GM12878 (cell line): ENCODE data around the gene SFXN5.

ENCODE experiments used
- CTCF ChIP-seq, 3 experiments: IDR thresholded peaks in 2 of 3; conservative IDR thresholded peaks in 1 of 3; 2 replicates each; pipeline ENCODE4 v1.5.1; 2011; ENCODE audit warnings: low read depth in 3 of 3, low read length in 3 of 3, mild to moderate bottlenecking in 3 of 3, control low read depth in 2 of 3, moderate library complexity in 2 of 3, inconsistent platforms in 1 of 3, mixed read lengths in 1 of 3; ENCODE audit not compliant: control insufficient read depth in 2 of 3, insufficient read depth in 1 of 3; ENCODE audit errors: extremely low read depth in 1 of 3
- EGR1 ChIP-seq, 2 experiments: IDR thresholded peaks; 1 replicate in 1 of 2; 2 replicates in 1 of 2; pipeline ENCODE4 v1.6.1; 2011 to 2012; ENCODE audit warnings: low read depth in 2 of 2, low read length in 2 of 2, borderline replicate concordance in 1 of 2, mild to moderate bottlenecking in 1 of 2, moderate library complexity in 1 of 2
- RAD21 ChIP-seq: IDR thresholded peaks from 2 replicates; pipeline ENCODE4 v1.6.1; 2011; ENCODE audit warnings: mild to moderate bottlenecking, low read depth, low read length, moderate library complexity; ENCODE audit not compliant: insufficient read depth
- SIN3A ChIP-seq: IDR thresholded peaks from 2 replicates; pipeline ENCODE4 v1.6.1; 2012; ENCODE audit warnings: low read depth, low read length, improper control_type of control experiment
- SUZ12 ChIP-seq: fragments of 200-600 bp; sonication (generic); IDR thresholded peaks from one replicate; pipeline ENCODE4 v1.6.1; 2018; ENCODE audit warnings: antibody characterized with exemption, mild to moderate bottlenecking; ENCODE audit not compliant: unreplicated experiment
- ZSCAN29 ChIP-seq: fragments of 450-650 bp; IDR thresholded peaks from 2 replicates; pipeline ENCODE4 v1.6.1; 2017; ENCODE audit warnings: mild to moderate bottlenecking, moderate library complexity
- TF ChIP-seq, protein P1 (sequence below): IDR thresholded peaks from 2 replicates; pipeline ENCODE4 v1.6.1; 2012; ENCODE audit warnings: mild to moderate bottlenecking, low read depth, low read length

DNA sequence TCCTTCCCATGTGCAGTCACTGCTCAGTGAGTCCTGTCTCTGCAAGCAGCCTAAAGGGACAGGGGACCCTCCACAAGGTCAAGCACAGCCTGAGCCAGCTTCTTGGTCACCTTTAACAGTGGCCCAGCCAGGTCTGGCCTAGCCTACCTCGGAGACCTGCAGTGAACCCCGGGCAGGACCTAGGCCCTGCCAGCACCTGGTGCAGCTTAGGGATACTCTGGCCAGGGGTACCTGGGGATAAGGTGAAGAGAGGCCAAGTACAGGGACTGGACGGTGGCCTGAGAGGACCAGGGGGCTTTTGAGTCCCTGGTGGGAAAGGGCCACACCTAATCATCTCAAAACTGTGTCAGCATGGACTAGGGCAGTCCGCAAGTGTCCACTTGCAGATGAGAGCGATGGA lies 86.4 kb downstream of the SFXN5 start:
- no peak for TF ChIP-seq RAD21
- TF ChIP-seq EGR1 (IDR thresholded peaks at IDR 0.05; ENCODE audit: borderline replicate concordance in 1 of 2, low read depth in 2 of 2, low read length in 2 of 2) = no peak
- TF ChIP-seq, protein P1, sequence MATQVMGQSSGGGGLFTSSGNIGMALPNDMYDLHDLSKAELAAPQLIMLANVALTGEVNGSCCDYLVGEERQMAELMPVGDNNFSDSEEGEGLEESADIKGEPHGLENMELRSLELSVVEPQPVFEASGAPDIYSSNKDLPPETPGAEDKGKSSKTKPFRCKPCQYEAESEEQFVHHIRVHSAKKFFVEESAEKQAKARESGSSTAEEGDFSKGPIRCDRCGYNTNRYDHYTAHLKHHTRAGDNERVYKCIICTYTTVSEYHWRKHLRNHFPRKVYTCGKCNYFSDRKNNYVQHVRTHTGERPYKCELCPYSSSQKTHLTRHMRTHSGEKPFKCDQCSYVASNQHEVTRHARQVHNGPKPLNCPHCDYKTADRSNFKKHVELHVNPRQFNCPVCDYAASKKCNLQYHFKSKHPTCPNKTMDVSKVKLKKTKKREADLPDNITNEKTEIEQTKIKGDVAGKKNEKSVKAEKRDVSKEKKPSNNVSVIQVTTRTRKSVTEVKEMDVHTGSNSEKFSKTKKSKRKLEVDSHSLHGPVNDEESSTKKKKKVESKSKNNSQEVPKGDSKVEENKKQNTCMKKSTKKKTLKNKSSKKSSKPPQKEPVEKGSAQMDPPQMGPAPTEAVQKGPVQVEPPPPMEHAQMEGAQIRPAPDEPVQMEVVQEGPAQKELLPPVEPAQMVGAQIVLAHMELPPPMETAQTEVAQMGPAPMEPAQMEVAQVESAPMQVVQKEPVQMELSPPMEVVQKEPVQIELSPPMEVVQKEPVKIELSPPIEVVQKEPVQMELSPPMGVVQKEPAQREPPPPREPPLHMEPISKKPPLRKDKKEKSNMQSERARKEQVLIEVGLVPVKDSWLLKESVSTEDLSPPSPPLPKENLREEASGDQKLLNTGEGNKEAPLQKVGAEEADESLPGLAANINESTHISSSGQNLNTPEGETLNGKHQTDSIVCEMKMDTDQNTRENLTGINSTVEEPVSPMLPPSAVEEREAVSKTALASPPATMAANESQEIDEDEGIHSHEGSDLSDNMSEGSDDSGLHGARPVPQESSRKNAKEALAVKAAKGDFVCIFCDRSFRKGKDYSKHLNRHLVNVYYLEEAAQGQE = no peak
- TF ChIP-seq ZSCAN29 = no peak
- TF ChIP-seq SUZ12 = no peak
- no peak for TF ChIP-seq CTCF (IDR thresholded peaks at IDR 0.05 in 2 of 3, conservative IDR thresholded peaks at IDR 0.05 in 1 of 3; ENCODE audit: control insufficient read depth in 2 of 3, extremely low read depth in 1 of 3, insufficient read depth in 1 of 3, low read depth in 3 of 3, low read length in 3 of 3)
- TF ChIP-seq SIN3A = no peak
